Measurements from ENCODE around the gene PRR19. TPM values are rescaled to one million over a fixed set of nuclear protein-coding genes. Genes with fewer than 3 reads are reported as not detected.

The PRR19 gene
- total RNA-seq, 2 experiments from 2014 or later: 0.40 to 1.4 TPM

DNA sequence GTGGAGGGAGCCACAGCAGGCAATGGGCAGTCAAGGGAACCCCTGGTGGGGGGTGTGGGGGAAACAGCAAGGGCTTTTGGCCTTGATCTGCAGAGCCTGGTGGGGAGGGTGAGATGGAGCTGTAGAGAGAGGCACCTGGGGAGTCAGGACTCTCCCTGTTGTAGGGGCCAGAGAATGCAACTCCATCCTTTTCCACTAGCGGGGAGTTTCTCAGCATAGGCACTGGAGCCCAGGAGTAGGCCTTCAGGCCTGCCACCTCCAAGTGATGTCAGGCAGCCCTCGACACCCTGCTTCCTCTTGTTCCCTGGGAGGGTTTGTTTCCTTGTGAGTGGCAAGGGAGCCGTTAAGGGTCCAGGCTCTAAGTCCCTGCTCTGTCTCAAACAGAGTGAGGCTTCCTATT is 48.5 kb downstream of the PRR19 start:
- DNase-seq (ENCODE audit: low spot score): no peak
- no peak overlapping the region for H2AFZ ChIP-seq (ENCODE audit: low read length)
- H3K4me3 ChIP-seq (ENCODE audit: low read depth, low read length, poor library complexity, severe bottlenecking): no peak overlapping the region
- H3K4me2 ChIP-seq (ENCODE audit: low read length): no peak overlapping the region
- H3K27ac ChIP-seq (ENCODE audit: low read depth, low read length, poor library complexity, severe bottlenecking): no peak overlapping the region
- no peaks in the 10 kb centered on the region for H3K4me1 ChIP-seq (ENCODE audit: insufficient read depth, low read length, poor library complexity, severe bottlenecking)
- ChIA-PET CTCF (ENCODE audit: unreplicated experiment) (no interaction called here), POLR2A (no interaction called here)
- intact Hi-C loops (cut with micrococcal nuclease; ENCODE audit: unreplicated experiment): no loop called here
- no peaks in the 10 kb centered on the region for H3K79me2 ChIP-seq (ENCODE audit: insufficient read depth, low read depth, low read length)
- H3K36me3 ChIP-seq (ENCODE audit: insufficient read depth, low read length): peaks cover 2% of the 10 kb centered on the region; the same call in 1 of the 2 replicates
- no peak for TF ChIP-seq EZH2phosphoT487 (IDR thresholded peaks at IDR 0.05; ENCODE audit: borderline replicate concordance, low read depth, low read length)
- TF ChIP-seq, protein P1, sequence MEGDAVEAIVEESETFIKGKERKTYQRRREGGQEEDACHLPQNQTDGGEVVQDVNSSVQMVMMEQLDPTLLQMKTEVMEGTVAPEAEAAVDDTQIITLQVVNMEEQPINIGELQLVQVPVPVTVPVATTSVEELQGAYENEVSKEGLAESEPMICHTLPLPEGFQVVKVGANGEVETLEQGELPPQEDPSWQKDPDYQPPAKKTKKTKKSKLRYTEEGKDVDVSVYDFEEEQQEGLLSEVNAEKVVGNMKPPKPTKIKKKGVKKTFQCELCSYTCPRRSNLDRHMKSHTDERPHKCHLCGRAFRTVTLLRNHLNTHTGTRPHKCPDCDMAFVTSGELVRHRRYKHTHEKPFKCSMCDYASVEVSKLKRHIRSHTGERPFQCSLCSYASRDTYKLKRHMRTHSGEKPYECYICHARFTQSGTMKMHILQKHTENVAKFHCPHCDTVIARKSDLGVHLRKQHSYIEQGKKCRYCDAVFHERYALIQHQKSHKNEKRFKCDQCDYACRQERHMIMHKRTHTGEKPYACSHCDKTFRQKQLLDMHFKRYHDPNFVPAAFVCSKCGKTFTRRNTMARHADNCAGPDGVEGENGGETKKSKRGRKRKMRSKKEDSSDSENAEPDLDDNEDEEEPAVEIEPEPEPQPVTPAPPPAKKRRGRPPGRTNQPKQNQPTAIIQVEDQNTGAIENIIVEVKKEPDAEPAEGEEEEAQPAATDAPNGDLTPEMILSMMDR (conservative IDR thresholded peaks at IDR 0.05; ENCODE audit: low read length): no peak
- no peaks in the 10 kb centered on the region for H3K9me3 ChIP-seq (ENCODE audit: low read length)
- BruUV-seq (replicated peaks): no TSS peak
- H3K9me2 ChIP-seq (ENCODE audit: insufficient read depth, low read length): no peaks in the 10 kb centered on the region
- H4K20me1 ChIP-seq (ENCODE audit: insufficient read depth, low read length): no peaks in the 10 kb centered on the region

DNA sequence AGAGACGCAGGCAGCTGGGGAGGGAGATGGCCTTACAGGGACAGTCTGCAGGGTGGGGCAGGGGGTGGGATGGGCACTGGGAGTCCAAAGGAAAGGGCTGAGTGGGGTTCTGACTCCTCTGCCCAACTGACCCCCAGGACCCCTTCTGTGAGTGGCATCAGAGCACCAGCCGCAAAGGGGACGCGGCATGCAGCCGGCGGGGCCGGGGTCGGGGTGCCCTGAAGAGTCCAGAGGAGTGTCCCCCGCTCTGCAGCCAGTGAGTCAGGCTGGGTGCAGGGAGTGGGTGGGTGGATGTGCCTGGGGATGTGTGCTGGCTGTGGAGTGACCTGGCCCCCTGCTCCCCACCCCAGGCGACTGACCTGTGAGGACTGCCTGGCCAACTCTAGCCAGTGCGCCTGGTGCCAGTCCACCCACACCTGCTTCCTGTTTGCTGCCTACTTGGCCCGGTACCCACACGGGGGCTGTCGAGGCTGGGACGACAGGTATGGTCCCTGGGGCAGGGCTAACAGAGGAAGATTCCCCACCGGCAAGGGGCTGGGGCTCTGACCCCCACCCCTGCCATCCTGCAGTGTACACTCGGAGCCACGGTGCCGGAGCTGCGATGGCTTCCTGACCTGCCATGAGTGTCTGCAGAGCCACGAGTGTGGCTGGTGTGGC is 49.3 kb downstream of the PRR19 start:
- Histone ChIP-seq H3K4me1 (ENCODE audit: insufficient read depth, low read length, poor library complexity, severe bottlenecking) (no peaks in the 10 kb centered on the region), H3K79me2 (ENCODE audit: insufficient read depth, low read depth, low read length) (no peaks in the 10 kb centered on the region), H3K27ac (ENCODE audit: low read depth, low read length, poor library complexity, severe bottlenecking) (no peak overlapping the region), H3K36me3 (ENCODE audit: insufficient read depth, low read length) (no peaks in the 10 kb centered on the region), H3K4me3 (ENCODE audit: low read depth, low read length, poor library complexity, severe bottlenecking) (no peak overlapping the region), H3K9me2 (ENCODE audit: insufficient read depth, low read length) (no peaks in the 10 kb centered on the region), H3K9me3 (ENCODE audit: low read length) (no peaks in the 10 kb centered on the region), H3K4me2 (ENCODE audit: low read length) (no peak overlapping the region), H4K20me1 (ENCODE audit: insufficient read depth, low read length) (no peaks in the 10 kb centered on the region), H2AFZ (ENCODE audit: low read length) (no peak overlapping the region)
- POLR2A ChIA-PET: no interaction called here
- intact Hi-C loops (cut with micrococcal nuclease; ENCODE audit: unreplicated experiment): no loop called here
- BruUV-seq (replicated peaks): no TSS peak
- no peak for TF ChIP-seq EZH2phosphoT487 (IDR thresholded peaks at IDR 0.05; ENCODE audit: borderline replicate concordance, low read depth, low read length)
- TF ChIP-seq, protein P1 (conservative IDR thresholded peaks at IDR 0.05; ENCODE audit: low read length): no peak
- CTCF ChIA-PET (ENCODE audit: unreplicated experiment): no interaction called here
- no peak for DNase-seq (ENCODE audit: low spot score)
